22Rv1 (cell line): ENCODE results near the gene TBC1D22A.

Experiments
- H3K27ac ChIP-seq: fragments of 450-650 bp; 2 replicates; pipeline ENCODE4 v1.5.1; 2017
- ZFX ChIP-seq: fragments of 450-650 bp; IDR thresholded peaks from 2 replicates; pipeline ENCODE4 v1.6.1; 2017; ENCODE audit warnings: antibody characterized with exemption, borderline replicate concordance
- TF ChIP-seq, protein P1 (sequence below): fragments of 450-650 bp; IDR thresholded peaks from 2 replicates; pipeline ENCODE4 v1.5.1; 2017; ENCODE audit warnings: mild to moderate bottlenecking

TBC1D22A gene

DNA sequence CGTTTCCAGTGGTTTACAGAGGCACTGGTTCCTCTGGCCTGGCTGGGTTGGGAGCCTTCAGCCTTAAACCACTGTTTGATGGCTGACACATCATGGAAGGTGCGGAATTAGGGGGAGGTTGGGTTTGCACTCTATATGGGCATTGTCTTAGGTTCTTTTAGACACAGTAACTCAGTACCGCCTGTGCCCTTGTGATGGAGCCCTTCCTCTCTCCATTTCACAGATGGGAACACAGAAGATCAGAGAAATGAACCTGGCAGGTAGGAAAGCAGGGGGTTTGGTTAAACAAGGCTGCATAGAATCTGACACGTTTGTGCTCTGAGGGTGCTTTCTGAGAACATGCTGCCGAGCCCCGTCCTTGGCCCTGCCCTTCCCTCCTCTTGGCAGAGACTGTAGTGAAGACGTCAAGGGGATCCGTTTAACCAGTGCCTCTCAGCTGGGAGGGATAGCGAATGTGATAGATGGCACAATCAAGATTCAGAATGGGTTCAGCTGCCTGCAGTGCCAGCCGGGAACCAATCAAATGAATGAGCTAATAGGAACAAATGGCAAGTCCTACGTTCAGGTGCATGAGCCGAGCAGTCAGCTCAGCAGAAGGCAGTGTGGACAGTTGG lies 228.6 kb downstream of the TBC1D22A start:
- H3K27ac ChIP-seq: no peak overlapping the region
- no peak for TF ChIP-seq ZFX

GRCh38 chr22:46991666-46992065 lies 229.2 kb downstream of the TBC1D22A start:
- no peak overlapping the region for H3K27ac ChIP-seq
- TF ChIP-seq, protein P1, sequence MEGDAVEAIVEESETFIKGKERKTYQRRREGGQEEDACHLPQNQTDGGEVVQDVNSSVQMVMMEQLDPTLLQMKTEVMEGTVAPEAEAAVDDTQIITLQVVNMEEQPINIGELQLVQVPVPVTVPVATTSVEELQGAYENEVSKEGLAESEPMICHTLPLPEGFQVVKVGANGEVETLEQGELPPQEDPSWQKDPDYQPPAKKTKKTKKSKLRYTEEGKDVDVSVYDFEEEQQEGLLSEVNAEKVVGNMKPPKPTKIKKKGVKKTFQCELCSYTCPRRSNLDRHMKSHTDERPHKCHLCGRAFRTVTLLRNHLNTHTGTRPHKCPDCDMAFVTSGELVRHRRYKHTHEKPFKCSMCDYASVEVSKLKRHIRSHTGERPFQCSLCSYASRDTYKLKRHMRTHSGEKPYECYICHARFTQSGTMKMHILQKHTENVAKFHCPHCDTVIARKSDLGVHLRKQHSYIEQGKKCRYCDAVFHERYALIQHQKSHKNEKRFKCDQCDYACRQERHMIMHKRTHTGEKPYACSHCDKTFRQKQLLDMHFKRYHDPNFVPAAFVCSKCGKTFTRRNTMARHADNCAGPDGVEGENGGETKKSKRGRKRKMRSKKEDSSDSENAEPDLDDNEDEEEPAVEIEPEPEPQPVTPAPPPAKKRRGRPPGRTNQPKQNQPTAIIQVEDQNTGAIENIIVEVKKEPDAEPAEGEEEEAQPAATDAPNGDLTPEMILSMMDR: no peak
- no peak for TF ChIP-seq ZFX

DNA sequence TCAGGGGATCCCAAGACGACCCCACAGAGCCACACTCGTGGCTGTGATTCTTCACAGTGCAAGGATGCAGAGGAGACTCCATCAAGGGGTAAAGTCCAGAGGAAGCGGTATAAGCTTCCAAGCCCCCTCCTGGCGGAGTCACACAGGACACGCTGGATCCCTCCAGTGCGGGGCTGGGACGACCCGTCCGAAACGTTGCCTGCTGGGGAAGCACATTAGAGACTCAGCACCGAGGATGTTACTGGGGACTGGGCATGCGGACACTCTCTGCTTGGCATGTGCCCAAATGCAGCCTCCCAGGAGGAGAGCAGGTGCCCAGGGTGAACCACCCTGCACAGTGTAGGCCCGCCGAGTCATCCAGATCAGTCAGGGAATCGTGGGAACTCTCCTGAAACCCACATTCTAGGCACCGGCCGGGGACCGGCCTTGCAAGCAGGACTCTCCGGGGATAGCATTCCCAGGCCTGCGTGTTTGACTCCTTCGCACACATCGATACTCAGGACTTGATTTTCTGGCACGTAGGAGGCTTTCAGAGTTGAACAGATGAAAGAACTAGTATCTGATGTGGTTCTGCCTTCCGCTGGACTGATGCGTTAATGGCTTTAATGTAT lies 229.8 kb downstream of the TBC1D22A start:
- no peak overlapping the region for H3K27ac ChIP-seq
- TF ChIP-seq ZFX: no peak
- TF ChIP-seq, protein P1: no peak

DNA sequence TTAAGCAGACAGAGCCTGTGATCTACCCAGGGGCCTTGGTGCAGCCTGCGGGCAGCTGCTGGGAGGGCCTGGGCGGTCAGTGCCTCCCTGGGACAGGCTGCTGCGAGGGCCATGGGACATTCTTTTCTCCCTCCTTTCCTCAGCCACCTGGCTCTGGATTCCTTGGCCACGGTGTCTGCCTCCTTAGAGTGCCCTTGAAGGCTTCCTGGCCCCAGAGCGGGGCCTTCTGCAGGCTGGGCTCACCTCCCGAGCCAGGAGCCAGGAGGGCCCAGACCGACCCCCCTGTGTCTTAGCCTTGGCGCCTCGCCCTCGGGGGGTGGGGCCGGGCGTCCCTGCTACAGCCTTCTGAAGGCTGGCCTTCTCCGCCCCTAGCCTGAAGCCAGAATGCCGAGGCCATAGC lies 231.2 kb downstream of the TBC1D22A start:
- TF ChIP-seq ZFX: no peak
- TF ChIP-seq, protein P1: no peak
- H3K27ac ChIP-seq: no peak overlapping the region

GRCh38 chr22:46994265-46994664 lies 231.8 kb downstream of the TBC1D22A start:
- no peak overlapping the region for H3K27ac ChIP-seq
- TF ChIP-seq, protein P1: no peak
- no peak for TF ChIP-seq ZFX

DNA sequence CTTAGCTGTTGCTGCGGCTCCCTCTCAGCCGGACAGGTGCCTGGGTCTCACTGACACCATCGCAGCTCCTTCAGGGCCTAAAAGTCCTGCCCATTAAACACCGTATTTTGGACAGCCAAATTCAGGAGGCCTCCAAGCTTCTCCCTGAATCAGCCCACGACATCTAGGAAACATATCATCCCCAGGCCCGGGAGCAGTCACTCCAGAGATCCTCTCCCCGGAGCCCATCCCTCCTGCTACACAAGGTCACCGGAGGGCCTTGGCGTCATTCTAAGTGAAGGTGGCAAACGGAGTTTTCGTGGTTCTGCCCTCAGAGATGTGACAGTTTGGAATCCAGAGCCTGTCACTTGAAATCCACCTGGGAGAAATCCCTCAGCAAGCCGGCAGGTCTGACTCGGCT lies 232.5 kb downstream of the TBC1D22A start:
- TF ChIP-seq, protein P1: no peak
- no peak for TF ChIP-seq ZFX
- H3K27ac ChIP-seq: no peak overlapping the region

- no peak overlapping the region for H3K27ac ChIP-seq
- no peak for TF ChIP-seq ZFX
- TF ChIP-seq, protein P1: no peak
Observed at GRCh38 chr22:46995501-46996360, 233.3 kb downstream of the TBC1D22A start.
